Measurements from ENCODE around the gene ASRGL1. TPM values are rescaled to one million over a fixed set of nuclear protein-coding genes. Genes with fewer than 3 reads are reported as not detected.

The ASRGL1 gene
- polyA plus RNA-seq, 1 of the 3 experiments (the other 2 are of a cell fraction) = 4.3 TPM

DNA sequence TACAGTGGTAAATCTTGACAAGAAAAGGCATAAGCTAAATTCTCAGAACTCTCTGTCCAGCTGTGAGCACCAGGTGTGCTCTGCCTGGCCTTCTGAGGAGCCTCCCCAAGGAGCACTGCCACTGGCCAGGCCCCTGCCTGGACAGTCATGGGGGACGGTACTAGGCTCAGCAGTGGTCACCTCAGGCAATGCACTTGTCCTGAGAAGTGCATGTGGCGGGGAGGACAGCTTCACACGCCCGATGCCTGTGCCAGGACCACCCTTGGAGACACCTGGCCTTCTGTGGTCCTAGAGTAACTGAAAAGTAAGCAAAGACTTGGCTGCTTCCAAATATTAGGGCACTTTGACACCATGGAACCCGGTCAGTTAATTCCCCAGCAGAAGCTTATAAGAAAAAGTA lies 53.0 kb downstream of the ASRGL1 start:
- TF ChIP-seq, protein P1, sequence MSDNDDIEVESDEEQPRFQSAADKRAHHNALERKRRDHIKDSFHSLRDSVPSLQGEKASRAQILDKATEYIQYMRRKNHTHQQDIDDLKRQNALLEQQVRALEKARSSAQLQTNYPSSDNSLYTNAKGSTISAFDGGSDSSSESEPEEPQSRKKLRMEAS (IDR thresholded peaks at IDR 0.05; ENCODE audit: low read depth) = no peak
- TF ChIP-seq, protein P2, sequence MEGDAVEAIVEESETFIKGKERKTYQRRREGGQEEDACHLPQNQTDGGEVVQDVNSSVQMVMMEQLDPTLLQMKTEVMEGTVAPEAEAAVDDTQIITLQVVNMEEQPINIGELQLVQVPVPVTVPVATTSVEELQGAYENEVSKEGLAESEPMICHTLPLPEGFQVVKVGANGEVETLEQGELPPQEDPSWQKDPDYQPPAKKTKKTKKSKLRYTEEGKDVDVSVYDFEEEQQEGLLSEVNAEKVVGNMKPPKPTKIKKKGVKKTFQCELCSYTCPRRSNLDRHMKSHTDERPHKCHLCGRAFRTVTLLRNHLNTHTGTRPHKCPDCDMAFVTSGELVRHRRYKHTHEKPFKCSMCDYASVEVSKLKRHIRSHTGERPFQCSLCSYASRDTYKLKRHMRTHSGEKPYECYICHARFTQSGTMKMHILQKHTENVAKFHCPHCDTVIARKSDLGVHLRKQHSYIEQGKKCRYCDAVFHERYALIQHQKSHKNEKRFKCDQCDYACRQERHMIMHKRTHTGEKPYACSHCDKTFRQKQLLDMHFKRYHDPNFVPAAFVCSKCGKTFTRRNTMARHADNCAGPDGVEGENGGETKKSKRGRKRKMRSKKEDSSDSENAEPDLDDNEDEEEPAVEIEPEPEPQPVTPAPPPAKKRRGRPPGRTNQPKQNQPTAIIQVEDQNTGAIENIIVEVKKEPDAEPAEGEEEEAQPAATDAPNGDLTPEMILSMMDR (IDR thresholded peaks at IDR 0.05) = no peak
- TF ChIP-seq TEAD4 (IDR thresholded peaks at IDR 0.05; ENCODE audit: borderline replicate concordance, insufficient read depth) (no peak), YY1 (IDR thresholded peaks at IDR 0.05; ENCODE audit: low read depth) (no peak), JUND (IDR thresholded peaks at IDR 0.05) (no peak), RXRA (IDR thresholded peaks at IDR 0.05; ENCODE audit: borderline replicate concordance, low read depth) (no peak)
- POLR2A ChIA-PET = no interaction called here
- no peaks in the 10 kb centered on the region for H3K27me3 ChIP-seq (ENCODE audit: insufficient read depth)

DNA sequence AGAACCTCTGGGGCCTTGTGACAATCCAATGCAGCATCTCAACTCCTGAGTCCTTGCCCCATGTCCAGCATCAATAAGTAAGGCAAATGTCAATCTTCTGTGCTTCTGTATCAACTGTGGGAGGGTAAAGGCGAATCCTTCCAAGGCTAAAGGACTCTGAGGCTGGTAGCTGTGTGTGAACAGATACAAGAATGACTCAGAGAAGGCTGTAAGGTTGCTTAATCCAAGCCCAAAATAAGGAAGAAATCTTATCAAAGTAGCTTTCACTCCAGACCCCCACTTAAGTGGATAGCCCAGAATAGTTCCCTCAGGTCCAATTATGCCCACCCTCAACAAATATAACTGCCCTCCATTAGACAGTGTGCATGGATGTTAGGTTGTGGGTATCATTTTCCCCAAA lies 53.5 kb downstream of the ASRGL1 start:
- Histone ChIP-seq H3K9me2 (no peaks in the 10 kb centered on the region), H4K20me1 (ENCODE audit: insufficient read depth) (no peaks in the 10 kb centered on the region), H3K9me3 (no peaks in the 10 kb centered on the region), H3K4me1 (ENCODE audit: control insufficient read depth in 1 of 2, insufficient read depth in 2 of 2, low read depth in 1 of 2, low read length in 1 of 2) (peaks cover 0 to 8% of the 10 kb centered on the region in 2 experiments; a peak in 1 of 4 replicates), H3K27me3 (ENCODE audit: insufficient read depth) (no peaks in the 10 kb centered on the region), H2AFZ (ENCODE audit: low read depth) (no peak overlapping the region), H3F3A (replicated peaks; ENCODE audit: insufficient read depth) (no peaks in the 10 kb centered on the region), H3K79me2 (ENCODE audit: insufficient read depth) (no peaks in the 10 kb centered on the region), H3K27ac (ENCODE audit: low read depth in 2 of 2, low read length in 1 of 2) (no peak overlapping the region), H3K4me3 (ENCODE audit: low read depth in 2 of 2, low read length in 1 of 2) (no peak overlapping the region), H3K36me3 (replicated peaks in 1 of 2; ENCODE audit: control insufficient read depth in 1 of 2, insufficient read depth in 2 of 2, low read length in 1 of 2) (no peaks in the 10 kb centered on the region), H3K9ac (no peak overlapping the region), H3K4me2 (no peak overlapping the region)
- CTCF ChIA-PET = interaction anchor here (1.2 to 8.5 kb wide), 6 partner anchors 8 to 170 kb away, joined by 3 to 195 read pairs (median 6); no protein-coding TSS in a partner anchor
- TF ChIP-seq, protein P3, sequence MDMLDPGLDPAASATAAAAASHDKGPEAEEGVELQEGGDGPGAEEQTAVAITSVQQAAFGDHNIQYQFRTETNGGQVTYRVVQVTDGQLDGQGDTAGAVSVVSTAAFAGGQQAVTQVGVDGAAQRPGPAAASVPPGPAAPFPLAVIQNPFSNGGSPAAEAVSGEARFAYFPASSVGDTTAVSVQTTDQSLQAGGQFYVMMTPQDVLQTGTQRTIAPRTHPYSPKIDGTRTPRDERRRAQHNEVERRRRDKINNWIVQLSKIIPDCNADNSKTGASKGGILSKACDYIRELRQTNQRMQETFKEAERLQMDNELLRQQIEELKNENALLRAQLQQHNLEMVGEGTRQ (IDR thresholded peaks at IDR 0.05; ENCODE audit: borderline replicate concordance, low read depth, low read length) = no peak
- TF ChIP-seq CHD2 (IDR thresholded peaks at IDR 0.05; ENCODE audit: low read length, partially characterized antibody) (no peak), TCF12 (IDR thresholded peaks at IDR 0.05) (no peak), NRF1 (IDR thresholded peaks at IDR 0.05; ENCODE audit: low read depth, low read length) (no peak), FOSL2 (IDR thresholded peaks at IDR 0.05; ENCODE audit: borderline replicate concordance, low read depth) (no peak), GABPA (IDR thresholded peaks at IDR 0.05; ENCODE audit: low read depth) (no peak), RFX5 (IDR thresholded peaks at IDR 0.05; ENCODE audit: low read length) (no peak), EZH2phosphoT487 (IDR thresholded peaks at IDR 0.05; ENCODE audit: borderline replicate concordance, low read depth) (no peak), YY1 (IDR thresholded peaks at IDR 0.05; ENCODE audit: low read depth) (no peak), RXRA (IDR thresholded peaks at IDR 0.05; ENCODE audit: borderline replicate concordance, low read depth) (no peak)
- TF ChIP-seq, protein P4, sequence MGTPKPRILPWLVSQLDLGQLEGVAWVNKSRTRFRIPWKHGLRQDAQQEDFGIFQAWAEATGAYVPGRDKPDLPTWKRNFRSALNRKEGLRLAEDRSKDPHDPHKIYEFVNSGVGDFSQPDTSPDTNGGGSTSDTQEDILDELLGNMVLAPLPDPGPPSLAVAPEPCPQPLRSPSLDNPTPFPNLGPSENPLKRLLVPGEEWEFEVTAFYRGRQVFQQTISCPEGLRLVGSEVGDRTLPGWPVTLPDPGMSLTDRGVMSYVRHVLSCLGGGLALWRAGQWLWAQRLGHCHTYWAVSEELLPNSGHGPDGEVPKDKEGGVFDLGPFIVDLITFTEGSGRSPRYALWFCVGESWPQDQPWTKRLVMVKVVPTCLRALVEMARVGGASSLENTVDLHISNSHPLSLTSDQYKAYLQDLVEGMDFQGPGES (IDR thresholded peaks at IDR 0.05; ENCODE audit: low read depth, low read length) = no peak
- TF ChIP-seq, protein P5, sequence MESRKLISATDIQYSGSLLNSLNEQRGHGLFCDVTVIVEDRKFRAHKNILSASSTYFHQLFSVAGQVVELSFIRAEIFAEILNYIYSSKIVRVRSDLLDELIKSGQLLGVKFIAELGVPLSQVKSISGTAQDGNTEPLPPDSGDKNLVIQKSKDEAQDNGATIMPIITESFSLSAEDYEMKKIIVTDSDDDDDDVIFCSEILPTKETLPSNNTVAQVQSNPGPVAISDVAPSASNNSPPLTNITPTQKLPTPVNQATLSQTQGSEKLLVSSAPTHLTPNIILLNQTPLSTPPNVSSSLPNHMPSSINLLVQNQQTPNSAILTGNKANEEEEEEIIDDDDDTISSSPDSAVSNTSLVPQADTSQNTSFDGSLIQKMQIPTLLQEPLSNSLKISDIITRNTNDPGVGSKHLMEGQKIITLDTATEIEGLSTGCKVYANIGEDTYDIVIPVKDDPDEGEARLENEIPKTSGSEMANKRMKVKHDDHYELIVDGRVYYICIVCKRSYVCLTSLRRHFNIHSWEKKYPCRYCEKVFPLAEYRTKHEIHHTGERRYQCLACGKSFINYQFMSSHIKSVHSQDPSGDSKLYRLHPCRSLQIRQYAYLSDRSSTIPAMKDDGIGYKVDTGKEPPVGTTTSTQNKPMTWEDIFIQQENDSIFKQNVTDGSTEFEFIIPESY (IDR thresholded peaks at IDR 0.05; ENCODE audit: borderline replicate concordance, low read depth) = no peak
- TF ChIP-seq, protein P1 (IDR thresholded peaks at IDR 0.05; ENCODE audit: low read depth) = no peak
- 82% methylated on average over 1 of the region's 1 CpG for WGBS (ENCODE audit: low lambda C conversion rate)
- no peak for DNase-seq
- POLR2A ChIA-PET = no interaction called here

More for the DNA sequence above, 53.0 kb downstream of the ASRGL1 start:
- CTCF ChIA-PET = interaction anchor here (1.2 to 8.5 kb wide), 7 partner anchors 8 to 170 kb away, joined by 3 to 195 read pairs (median 5); no protein-coding TSS in a partner anchor
- Histone ChIP-seq H3K4me3 (ENCODE audit: low read depth in 2 of 2, low read length in 1 of 2) (no peak overlapping the region), H4K20me1 (ENCODE audit: insufficient read depth) (no peaks in the 10 kb centered on the region), H3K27ac (ENCODE audit: low read depth in 2 of 2, low read length in 1 of 2) (no peak overlapping the region), H3K79me2 (ENCODE audit: insufficient read depth) (no peaks in the 10 kb centered on the region), H3K36me3 (replicated peaks in 1 of 2; ENCODE audit: control insufficient read depth in 1 of 2, insufficient read depth in 2 of 2, low read length in 1 of 2) (no peaks in the 10 kb centered on the region), H3K9ac (no peak overlapping the region), H3K9me2 (no peaks in the 10 kb centered on the region), H2AFZ (ENCODE audit: low read depth) (no peak overlapping the region), H3K9me3 (no peaks in the 10 kb centered on the region), H3K4me2 (no peak overlapping the region), H3K4me1 (ENCODE audit: control insufficient read depth in 1 of 2, insufficient read depth in 2 of 2, low read depth in 1 of 2, low read length in 1 of 2) (peaks cover 0 to 5% of the 10 kb centered on the region in 2 experiments; a peak in 1 of 4 replicates), H3F3A (replicated peaks; ENCODE audit: insufficient read depth) (no peaks in the 10 kb centered on the region)
- no peak for DNase-seq
- WGBS (ENCODE audit: low lambda C conversion rate) = 0% methylated on average over 1 of the region's 5 CpGs
